Measurements from ENCODE around the gene URI1.
"Not testable (repeated sequence)": the region's sequence is repeated elsewhere in the genome, so short reads cannot be mapped to it uniquely, and the experiment has no call there.

URI1 gene

GRCh38 chr19:29942404-29943261 is 594 bp downstream of the URI1 start:
- DNase-seq (ENCODE audit: low spot score), result no peak

DNA sequence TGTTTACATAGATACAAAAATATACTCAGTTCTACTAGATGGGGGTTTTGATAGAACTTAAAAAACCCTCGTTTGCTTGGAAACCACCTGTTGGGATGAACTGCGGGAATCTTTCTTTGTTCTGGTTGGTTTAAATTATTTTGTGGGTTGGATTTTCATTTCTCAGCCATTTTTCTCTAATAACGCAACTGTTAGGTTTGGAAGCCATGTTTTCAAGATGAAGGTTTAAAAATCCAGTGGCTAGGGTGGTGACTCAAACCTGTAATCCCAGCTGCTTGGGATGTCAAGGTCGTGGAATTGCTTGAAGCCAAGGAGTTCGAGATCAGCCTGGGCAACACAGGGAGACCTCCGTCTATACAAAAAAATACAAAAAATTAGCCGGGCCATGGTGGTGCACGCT is 1.6 kb downstream of the URI1 start:
- DNase-seq (ENCODE audit: low spot score), result no peak

DNA sequence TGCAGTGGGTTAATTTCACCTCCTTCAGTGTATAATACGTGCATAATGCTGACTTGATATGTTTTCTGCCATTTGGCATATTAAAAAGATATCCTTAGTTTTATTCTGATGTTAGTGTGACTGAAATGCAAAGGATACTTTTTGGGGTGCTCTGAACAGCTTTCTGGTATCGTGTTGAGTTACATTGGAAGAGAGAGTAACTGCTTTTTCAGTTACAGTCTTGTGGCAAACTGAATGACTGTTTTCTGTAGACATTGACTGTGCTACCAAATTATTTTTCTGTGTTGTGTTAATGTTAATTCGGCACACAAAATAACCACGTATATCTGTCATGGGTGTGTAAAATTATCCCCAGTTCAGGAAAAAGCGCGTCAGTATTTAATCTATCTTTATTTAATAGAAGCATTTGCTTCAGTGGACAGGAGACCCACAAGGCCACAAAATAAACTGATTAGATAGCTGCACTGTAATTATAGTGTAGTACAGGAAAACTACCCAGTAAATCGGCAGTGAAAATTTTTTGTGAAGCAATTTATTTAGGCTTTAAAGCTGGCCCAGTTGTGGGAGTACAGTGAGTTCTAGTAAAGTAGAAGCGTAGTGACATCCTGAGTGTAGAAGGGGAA is 2.5 kb downstream of the URI1 start:
- DNase-seq (ENCODE audit: low spot score), result no peak

GRCh38 chr19:29945017-29945416 is 3.0 kb downstream of the URI1 start:
- DNase-seq (ENCODE audit: low spot score), result no peak

- peak; percentile 39 for DNase-seq (ENCODE audit: low spot score)
Observed at GRCh38 chr19:29945433-29945832, 3.4 kb downstream of the URI1 start.

- DNase-seq (ENCODE audit: low spot score), result no peak
Observed at GRCh38 chr19:29946645-29947044, 4.6 kb downstream of the URI1 start.

GRCh38 chr19:29947871-29948270 is 5.8 kb downstream of the URI1 start:
- no peak for DNase-seq (ENCODE audit: low spot score)

GRCh38 chr19:29948759-29949470 is 6.9 kb downstream of the URI1 start:
- not testable (repeated sequence) for DNase-seq (ENCODE audit: low spot score)

DNA sequence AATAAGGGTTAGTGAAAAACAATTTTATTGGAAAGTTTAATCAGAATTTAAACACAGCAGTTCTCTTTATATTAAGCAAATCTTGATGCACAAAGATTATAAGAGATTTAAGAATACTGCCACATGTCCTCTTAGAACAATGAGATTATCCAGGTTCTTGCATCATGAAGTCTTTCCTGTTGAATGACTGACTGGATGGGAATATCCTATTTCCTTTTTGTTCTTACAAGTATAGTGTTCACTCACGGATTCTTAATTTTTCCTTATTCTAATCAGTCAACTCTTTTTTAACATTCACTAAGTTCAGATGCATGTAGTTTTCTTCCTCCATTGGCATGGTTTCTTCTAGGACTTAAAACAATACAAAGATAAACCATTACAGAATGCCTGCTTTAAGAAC is 10.1 kb downstream of the URI1 start:
- DNase-seq (ENCODE audit: low spot score), result no peak

- no peak for DNase-seq (ENCODE audit: low spot score)
Observed at GRCh38 chr19:29952646-29953045, 10.6 kb downstream of the URI1 start.

- no peak for DNase-seq (ENCODE audit: low spot score)
Observed at GRCh38 chr19:29953352-29954247, 11.6 kb downstream of the URI1 start.

DNA sequence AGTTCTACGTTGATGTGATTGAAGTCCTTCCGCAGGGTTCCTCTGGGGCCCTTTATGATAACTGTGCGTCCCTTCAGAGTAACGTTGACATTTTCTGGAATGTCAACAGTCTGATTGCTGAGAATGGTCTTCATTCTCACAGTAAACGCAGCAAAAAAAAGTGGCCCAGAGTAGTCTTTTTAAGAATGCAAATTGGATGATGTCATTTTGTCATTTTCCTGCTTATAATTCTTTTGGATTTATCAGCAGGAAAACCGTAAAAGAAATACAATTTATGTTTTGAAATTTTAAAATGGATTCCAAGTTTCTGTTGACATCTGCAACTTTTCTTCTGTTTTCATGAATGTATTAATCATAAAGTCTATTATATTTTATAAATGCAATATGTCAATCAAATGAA is 14.8 kb downstream of the URI1 start:
- DNase-seq (ENCODE audit: low spot score), result no peak

- DNase-seq (ENCODE audit: low spot score), result no peak
Observed at GRCh38 chr19:29961311-29961710, 19.3 kb downstream of the URI1 start.

DNA sequence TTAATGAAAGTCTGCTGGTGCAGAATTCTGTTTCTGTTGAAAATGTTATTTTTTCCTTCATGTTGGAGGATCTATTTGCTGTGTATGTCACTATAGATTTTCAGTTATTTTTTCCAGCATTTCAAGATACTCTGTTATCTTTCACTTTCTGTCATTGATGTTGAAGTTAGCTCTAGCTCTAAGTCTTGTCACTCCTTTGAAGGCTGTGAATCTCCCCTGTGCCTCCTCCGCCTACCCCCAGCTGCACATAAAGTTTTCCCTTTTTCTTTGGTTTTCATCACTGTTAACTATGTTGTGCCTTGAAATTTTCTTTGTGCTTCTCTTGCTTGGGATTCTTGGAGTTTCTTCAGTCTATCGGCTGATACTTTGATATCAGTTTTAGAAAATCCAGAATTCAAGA is 20.8 kb downstream of the URI1 start:
- DNase-seq (ENCODE audit: low spot score), result no peak

DNA sequence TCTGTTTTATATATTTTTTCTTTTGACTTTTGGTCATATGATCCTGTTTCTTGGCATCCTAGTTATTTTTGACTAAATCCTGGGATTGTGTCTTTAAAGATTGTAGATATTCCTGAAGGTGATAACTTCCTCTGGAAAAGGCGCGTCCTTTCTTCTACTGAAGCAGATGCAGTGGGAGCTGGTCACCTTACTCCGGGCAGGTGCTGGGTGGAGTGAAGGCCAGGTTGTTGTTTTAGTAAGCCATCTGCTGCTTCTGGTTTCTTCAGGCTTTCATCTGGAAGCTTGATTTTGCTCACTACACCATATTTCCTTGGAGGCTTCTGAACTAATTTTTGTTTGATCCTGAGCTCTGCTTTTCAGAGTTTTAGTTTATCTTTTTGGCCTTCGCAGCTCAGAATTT is 21.5 kb downstream of the URI1 start:
- DNase-seq (ENCODE audit: low spot score), result no peak

DNA sequence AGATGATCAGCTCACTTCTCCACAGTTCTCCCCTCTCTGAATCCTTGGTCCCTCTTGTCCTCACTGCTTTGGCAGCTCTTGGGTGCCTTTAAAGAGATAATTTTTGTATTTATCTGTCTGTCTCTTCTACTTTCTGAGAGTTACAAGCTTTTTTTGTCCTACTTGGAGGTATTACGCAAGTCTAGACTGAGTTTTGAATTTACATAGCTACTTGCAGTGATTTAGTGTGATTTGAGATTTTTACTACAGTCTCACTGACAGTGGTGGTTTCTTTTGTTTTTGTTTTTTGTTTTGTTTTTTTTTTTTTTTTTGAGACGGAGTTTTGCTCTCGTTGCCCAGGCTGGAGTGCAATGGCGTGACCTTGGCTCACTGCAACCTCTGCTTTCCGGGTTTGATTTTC is 22.1 kb downstream of the URI1 start:
- no peak for DNase-seq (ENCODE audit: low spot score)

- DNase-seq (ENCODE audit: low spot score), result peak; percentile 43
Observed at GRCh38 chr19:29965492-29965891, 23.5 kb downstream of the URI1 start.

DNA sequence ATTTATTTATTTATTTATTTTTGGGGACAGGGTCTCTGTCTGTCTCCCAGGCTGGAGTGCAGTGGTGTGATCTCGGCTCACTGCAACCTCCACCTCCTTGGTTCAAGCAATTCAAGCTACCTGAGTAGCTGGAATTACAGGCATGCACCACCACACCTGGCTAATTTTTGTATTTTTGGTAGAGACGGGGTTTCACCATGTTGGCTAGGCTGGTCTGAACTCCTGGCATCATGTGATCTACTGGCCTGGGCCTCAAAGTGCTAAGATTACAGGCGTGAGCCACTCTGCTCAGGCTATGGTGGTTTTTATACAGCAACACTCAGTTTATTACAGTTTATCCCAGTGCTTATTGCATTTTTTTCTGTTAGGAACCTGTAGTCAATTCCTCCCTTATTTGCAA is 24.1 kb downstream of the URI1 start:
- DNase-seq (ENCODE audit: low spot score), result not testable (repeated sequence)

DNA sequence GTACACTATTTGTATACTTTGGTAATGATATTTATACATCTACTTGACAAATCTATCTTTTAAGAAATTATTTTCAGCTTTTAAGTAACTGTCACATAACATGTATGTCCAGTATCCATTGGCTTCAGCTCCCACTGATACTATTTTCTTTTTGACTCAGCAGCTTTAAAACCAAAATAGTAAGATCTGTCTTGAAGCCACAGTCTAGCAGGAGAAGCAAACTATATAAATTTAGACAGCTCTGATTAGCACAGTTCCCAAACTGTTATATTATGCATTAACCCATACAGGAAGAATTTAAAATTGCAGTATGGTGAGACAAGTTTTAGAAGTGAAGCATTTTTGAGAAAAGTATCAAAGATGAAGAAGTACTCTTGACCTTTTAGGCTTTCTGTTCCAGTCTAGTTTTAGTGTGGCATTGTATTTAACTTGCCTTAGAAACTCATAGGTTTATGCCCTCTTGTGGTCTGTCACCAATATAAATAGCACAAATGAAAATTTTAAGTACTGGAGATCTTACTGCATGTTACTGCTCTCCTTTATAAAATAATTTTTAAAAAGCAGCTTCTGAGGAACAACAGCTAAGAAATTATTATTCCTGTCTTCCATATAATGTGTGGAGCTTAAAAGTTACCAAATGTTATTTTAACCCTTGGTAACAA is 24.7 kb downstream of the URI1 start:
- no peak for DNase-seq (ENCODE audit: low spot score)

GRCh38 chr19:29967623-29968022 is 25.6 kb downstream of the URI1 start:
- no peak for DNase-seq (ENCODE audit: low spot score)

DNA sequence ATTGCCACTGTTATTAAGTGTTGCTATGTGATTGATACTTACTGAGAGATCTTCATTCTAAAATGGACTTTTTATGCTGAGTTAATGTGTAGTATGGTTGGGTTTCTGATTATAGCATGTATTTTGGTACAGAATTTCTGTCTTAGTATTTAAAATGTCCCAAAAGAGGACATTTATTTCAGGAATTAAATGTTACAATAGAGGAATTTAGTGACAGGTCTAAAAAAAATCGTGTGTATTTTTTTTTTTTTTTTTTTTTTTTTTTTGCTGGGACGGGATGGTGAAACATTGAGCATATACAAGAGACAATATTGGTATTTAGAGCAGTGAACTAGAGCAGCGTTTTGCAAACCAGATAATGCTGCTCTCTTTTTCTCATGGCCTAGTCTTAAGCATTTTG is 27.9 kb downstream of the URI1 start:
- DNase-seq (ENCODE audit: low spot score), result no peak
